T-helper 17 cell (primary cell): Measurements from ENCODE around the gene STRN4. TPM values are rescaled to one million over a fixed set of nuclear protein-coding genes. Genes with fewer than 3 reads are reported as not detected.

ENCODE experiments used
- ATAC-seq: fragments of 150-1000 bp; cut with Tn5 transposase; 2 replicates; pipeline ENCODE4 v1.10.0; 2021; ENCODE audit warnings: mild to moderate bottlenecking, moderate library complexity
- DNase-seq, 3 donors: peaks; one replicate each; pipeline versions ENCODE4 v3.0.0 to v3.0.0-alpha.2; 2020 to 2021
- H3K9me3 ChIP-seq: one replicate; pipeline ENCODE4 v1.7.0; 2013; ENCODE audit warnings: low read length, mild to moderate bottlenecking; ENCODE audit not compliant: control insufficient read depth, poor library complexity, severe bottlenecking
- H3K27ac Mint-ChIP-seq: one replicate; pipeline ENCODE4 v1.8.0; 2022; ENCODE audit warnings: mild to moderate bottlenecking, moderate library complexity, mixed read lengths
- H3K27me3 Mint-ChIP-seq: one replicate; pipeline ENCODE4 v1.8.0; 2022; ENCODE audit warnings: mixed read lengths
- H3K36me3 Mint-ChIP-seq: one replicate; pipeline ENCODE4 v1.8.0; 2022; ENCODE audit warnings: low read depth, mixed read lengths
- H3K4me1 Mint-ChIP-seq: one replicate; pipeline ENCODE4 v1.8.0; 2022; ENCODE audit warnings: mild to moderate bottlenecking, mixed read lengths
- H3K4me3 Mint-ChIP-seq: one replicate; pipeline ENCODE4 v1.8.0; 2022; ENCODE audit warnings: mild to moderate bottlenecking, moderate library complexity, mixed read lengths
- total RNA-seq, 4 donors: library from RNA in 2 of 4; stranded (reverse) in 2 of 4; gene quantifications; one replicate each; pipeline ENCODE4 v1.2.3 and lab custom pipeline; 2022 to 2026

The STRN4 gene
- total RNA-seq, 2 donors from 2014 or later, result 108 to 145 TPM

DNA sequence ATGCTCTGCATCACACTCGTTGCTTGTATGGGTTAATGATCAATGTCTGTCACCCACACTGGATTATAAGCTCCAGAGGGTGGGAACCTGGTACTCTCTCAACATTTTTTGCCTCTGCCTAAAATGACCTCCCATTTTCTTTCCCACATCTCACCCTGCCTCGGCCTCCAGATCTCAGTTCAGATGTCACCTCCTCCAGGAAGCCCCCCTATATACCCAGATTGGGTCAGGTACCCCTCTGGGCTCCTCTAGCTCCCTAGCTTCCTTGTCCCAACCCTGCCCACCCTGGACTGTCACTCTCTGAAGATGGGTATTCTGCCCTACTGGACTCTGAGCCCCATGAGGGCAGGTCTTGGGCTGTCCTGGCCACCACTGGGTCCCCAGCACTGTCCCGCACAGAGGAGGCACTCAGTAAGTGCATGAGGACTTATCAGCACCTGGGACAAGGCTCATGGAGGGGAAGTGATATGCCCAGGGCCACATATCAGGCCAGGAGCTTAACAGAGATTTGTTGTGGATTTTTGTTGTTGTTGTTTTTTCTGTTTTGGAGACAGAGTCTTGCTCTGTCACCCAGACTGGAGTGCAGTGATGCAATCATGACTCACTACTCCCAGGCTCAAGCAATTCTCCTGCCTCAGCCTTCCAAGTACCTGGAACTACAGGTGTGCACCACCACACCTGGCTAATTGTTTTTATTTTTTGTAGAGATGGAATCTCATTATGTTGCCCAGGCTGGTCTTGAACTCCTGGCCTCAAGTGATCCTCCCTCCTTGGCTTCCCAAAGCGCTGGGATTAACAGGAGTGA, 53.1 kb downstream of the STRN4 start:
- DNase-seq (no peak), ATAC-seq (no peak)
- Mint-ChIP-seq H3K27ac (peak overlapping the region; percentile 47), H3K4me1 (peaks cover 5% of the 10 kb centered on the region), H3K27me3 (no peaks in the 10 kb centered on the region), H3K36me3 (peaks cover 22% of the 10 kb centered on the region), H3K4me3 (no peak overlapping the region)
- H3K9me3 ChIP-seq, result no peaks in the 10 kb centered on the region

DNA sequence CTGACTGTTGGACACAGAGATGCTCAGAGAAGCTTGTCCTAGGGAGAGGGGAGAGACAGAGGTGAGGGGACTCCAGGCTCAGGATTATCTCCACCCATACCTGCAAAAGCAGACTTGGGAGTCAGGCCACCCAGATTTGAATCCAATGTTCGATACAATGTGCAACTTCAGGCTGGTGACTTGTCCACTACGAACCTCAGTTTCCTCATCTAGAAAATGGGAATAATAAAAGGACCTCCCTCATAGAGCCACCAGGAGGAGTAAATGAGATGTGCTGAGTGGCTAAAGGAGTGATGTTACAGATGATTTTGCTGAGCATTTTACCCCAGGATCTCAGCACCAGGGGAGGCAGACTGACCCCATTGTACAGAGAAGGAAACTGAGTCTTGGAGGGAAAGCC, 54.3 kb downstream of the STRN4 start:
- ATAC-seq (no peak), DNase-seq (no peak)
- Mint-ChIP-seq H3K27me3 (no peaks in the 10 kb centered on the region), H3K27ac (no peak overlapping the region), H3K4me1 (peaks cover 5% of the 10 kb centered on the region), H3K36me3 (peaks cover 20% of the 10 kb centered on the region), H3K4me3 (no peak overlapping the region)
- H3K9me3 ChIP-seq, result no peaks in the 10 kb centered on the region

DNA sequence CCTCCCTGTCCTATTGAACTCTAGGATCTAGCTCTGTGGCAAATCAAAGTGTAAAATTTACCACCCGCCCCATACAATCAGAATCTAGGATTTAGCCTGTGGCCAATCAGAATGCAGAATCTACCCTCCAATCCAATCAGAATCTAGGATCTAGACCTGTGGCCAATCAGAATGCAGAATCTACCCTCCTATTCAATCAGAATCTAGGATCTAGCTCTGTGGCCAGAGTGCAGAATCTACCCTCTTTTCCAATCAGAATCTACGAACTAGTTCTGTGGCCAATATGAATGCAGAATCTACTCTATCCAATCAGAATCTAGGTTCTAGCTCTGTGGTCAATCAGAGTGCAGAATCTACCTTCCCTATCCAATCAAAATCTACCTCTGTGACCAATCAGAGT, 55.1 kb downstream of the STRN4 start:
- no peak overlapping the region for H3K4me3 Mint-ChIP-seq
- no peaks in the 10 kb centered on the region for H3K27me3 Mint-ChIP-seq
- ATAC-seq (no peak), DNase-seq (no peak)
- H3K36me3 Mint-ChIP-seq, result peaks cover 20% of the 10 kb centered on the region
- no peaks in the 10 kb centered on the region for H3K9me3 ChIP-seq
- peaks cover 5% of the 10 kb centered on the region for H3K4me1 Mint-ChIP-seq
- H3K27ac Mint-ChIP-seq, result peak overlapping the region; percentile 11

DNA sequence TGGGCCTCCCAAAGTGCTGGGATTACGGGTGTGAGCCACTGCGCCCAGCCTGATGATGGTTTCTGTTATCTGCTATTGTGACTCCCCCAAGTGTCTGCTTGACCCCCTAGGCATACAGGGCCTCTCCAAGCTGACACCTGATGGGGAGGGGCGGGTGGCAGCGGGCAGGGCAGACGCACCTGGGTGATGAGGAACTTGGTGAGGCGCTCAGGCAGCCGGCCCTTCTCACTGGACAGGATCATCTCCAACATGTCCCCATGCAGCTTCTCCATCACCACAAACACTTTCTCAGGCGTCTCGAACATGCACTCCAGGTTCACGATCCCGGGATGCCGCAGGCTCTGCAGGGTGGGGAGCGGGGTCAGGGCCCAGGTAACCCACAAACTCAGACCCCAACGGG, 56.9 kb downstream of the STRN4 start:
- Mint-ChIP-seq H3K27ac (peak overlapping the region; percentile 21), H3K4me1 (peaks cover 5% of the 10 kb centered on the region), H3K27me3 (no peaks in the 10 kb centered on the region), H3K4me3 (no peak overlapping the region), H3K36me3 (peaks cover 17% of the 10 kb centered on the region)
- H3K9me3 ChIP-seq, result no peaks in the 10 kb centered on the region
- DNase-seq (no peak), ATAC-seq (no peak)

DNA sequence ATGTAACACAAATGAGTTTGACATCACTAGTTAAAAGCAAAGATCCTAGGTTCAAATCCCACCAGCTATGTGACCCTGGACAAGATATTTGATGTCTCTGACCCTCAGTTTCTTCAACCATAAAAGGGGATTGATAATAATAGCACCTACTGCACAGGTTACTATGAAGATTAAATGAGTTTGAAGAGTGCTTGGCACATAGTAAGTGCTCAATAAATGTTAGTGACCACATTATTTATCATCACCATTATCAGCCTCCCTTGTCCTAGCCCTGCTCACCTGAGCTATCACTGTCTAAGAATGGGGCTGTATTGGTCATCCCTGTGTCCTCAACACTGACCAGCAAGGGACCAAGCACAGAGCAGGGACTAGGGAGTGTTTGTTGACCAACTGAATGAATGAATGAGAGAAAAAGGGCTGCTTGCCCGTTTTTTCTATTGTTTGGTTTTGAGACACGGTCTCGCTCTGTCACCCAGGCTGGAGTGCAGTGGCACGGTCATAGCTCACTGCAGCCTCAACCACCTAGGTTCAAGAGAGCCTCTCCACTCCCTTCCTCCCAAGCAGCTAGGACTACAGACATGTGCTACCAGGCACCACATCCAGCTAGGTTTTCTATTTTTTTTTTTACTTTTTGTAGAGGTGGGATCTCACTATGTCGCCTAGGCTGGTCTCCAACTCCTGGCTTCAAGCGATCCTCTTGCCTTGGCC, 58.7 kb downstream of the STRN4 start:
- H3K36me3 Mint-ChIP-seq, result peaks cover 12% of the 10 kb centered on the region
- H3K4me1 Mint-ChIP-seq, result peaks cover 2% of the 10 kb centered on the region
- no peaks in the 10 kb centered on the region for H3K27me3 Mint-ChIP-seq
- ATAC-seq, result no peak
- no peaks in the 10 kb centered on the region for H3K9me3 ChIP-seq
- H3K27ac Mint-ChIP-seq, result no peak overlapping the region
- no peak overlapping the region for H3K4me3 Mint-ChIP-seq
- DNase-seq, result no peak

DNA sequence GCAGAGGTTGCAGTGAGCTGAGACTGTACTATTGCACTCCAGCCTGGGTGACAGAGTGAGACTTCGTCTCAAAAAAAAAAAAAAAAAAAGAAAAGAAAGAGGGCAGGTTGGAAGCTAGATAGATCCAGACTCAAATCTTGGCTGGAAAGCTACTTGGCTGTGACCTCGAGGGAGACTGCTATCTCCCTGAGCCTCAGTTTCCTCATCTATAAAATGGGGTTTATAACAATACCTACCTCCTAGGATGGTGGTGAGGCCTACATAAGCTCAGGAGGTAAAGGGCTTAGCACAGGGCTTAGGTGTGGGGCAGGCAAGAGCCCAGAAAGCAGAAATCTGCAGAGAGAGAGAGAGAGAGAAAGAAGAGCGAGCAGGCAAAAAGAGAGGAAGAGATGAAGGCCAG, 61.1 kb downstream of the STRN4 start:
- Mint-ChIP-seq H3K4me3 (no peak overlapping the region), H3K36me3 (peaks cover 2% of the 10 kb centered on the region), H3K4me1 (no peaks in the 10 kb centered on the region), H3K27ac (no peak overlapping the region), H3K27me3 (no peaks in the 10 kb centered on the region)
- ATAC-seq (no peak), DNase-seq (no peak)
- no peaks in the 10 kb centered on the region for H3K9me3 ChIP-seq

DNA sequence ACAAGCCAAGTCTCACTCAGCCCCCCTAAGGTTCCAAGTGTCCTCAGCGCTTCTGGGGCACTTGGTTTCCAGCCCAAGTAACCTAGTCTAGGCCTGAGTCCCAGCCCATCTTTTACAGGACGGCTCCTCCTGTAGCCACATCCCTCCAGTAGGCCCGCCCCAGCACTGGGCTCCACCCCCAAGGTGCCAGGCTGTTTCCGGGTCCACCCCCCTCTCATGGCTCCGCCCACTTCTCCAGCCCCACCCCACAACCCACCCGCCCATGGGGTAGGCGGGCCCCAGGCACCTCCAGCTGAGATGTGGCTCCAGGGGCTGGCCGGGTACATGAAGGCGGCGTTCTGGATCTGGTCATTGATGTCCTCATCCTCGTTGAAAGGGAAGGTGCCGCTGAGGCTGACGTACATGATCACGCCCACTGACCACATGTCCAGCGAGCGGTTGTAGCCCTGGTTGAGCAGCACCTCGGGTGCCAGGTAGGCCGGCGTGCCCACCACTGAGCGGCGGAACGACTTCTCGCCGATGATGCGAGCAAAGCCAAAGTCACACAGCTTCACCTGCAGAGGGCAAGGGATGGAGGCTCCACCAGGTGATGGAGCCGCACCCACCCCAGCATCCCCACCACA, 68.0 kb downstream of the STRN4 start:
- DNase-seq (peak; percentile 46 to 56 (median 53)), ATAC-seq (peak; percentile 95)
- H3K9me3 ChIP-seq, result no peaks in the 10 kb centered on the region
- peaks cover 13% of the 10 kb centered on the region for H3K36me3 Mint-ChIP-seq
- no peak overlapping the region for H3K27ac Mint-ChIP-seq
- H3K4me3 Mint-ChIP-seq, result no peak overlapping the region
- H3K4me1 Mint-ChIP-seq, result peaks cover 8% of the 10 kb centered on the region
- no peaks in the 10 kb centered on the region for H3K27me3 Mint-ChIP-seq

DNA sequence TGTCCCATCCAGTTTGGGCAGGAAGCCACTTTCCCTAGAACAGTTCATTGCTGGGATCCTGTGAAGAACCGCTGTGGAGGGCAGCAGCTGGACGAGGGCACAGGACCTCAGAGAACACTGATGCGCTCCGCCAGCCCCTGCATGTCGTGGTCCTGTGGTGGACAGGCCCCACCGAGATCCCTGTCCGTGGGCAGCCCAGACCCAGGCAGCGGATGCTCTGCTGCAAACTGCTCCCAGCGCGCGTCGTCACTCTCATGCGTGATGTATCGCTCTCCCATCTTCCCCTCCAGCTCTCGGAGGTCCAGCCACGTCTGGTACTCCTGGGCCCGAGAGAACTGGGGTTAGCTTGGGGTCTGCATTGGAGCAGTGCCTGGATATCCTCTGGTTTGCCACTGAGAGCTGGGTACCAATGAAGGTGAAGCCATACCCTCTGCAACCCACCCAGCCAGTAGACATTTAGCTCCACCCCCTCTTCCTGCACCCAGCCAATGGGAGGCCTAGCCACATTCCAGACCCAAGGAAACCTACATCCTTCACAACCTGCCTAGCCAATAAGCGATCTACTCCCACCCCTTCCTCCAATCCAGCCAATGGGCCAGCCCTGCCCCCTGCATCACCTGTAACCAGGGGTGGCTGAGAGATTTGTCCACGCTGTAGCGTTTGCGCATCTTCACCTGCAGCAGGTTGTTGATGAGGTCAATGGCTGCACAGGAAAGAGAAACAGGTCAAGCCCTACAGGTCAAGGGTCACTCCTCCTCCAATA, 71.7 kb downstream of the STRN4 start:
- Mint-ChIP-seq H3K36me3 (peaks cover 11% of the 10 kb centered on the region), H3K27me3 (no peaks in the 10 kb centered on the region), H3K4me3 (no peak overlapping the region), H3K4me1 (peaks cover 6% of the 10 kb centered on the region), H3K27ac (no peak overlapping the region)
- no peak for DNase-seq
- no peaks in the 10 kb centered on the region for H3K9me3 ChIP-seq
- no peak for ATAC-seq

DNA sequence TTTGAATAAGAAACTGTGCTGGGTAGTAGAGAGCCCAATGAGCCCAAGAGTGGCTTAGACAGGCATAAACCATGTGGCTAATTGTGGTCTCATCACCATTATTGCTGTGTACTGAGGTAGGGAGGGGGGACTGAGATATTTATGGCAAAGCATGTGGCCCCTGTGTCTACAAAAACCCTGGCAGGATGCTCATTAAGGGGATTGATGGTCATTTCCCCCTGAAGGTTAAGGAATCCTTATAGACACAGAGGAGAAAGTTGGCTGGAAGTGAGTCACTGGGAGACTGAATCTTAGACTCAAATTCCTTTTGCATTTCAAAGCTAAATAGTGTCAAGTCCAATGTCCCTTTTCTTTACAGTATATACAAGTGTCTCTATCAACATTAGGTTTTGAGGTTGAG, 75.4 kb downstream of the STRN4 start:
- H3K9me3 ChIP-seq, result no peaks in the 10 kb centered on the region
- H3K27ac Mint-ChIP-seq, result no peak overlapping the region
- DNase-seq (no peak), ATAC-seq (no peak)
- peaks cover 9% of the 10 kb centered on the region for H3K36me3 Mint-ChIP-seq
- peaks cover 5% of the 10 kb centered on the region for H3K4me1 Mint-ChIP-seq
- H3K4me3 Mint-ChIP-seq, result no peak overlapping the region
- no peaks in the 10 kb centered on the region for H3K27me3 Mint-ChIP-seq

Other genes starting within 250 kb of the STRN4 start
- gene CALM3, start 145.1 kb downstream of the STRN4 start, total RNA-seq, result 100 to 1,000 TPM; 160 to 236 TPM
- gene PTGIR, start 121.4 kb downstream of the STRN4 start, total RNA-seq, result 10 to 100 TPM in 1 of 2 donors, under 1 TPM in 1; 0.70 to 12.5 TPM
- not detected for gene GNG8, start 110.2 kb downstream of the STRN4 start, total RNA-seq
- gene DACT3, start 85.3 kb downstream of the STRN4 start, total RNA-seq, result not detected
- gene PRKD2, start 29.3 kb downstream of the STRN4 start, total RNA-seq, result 100 to 1,000 TPM; 112 to 122 TPM
- 10 to 100 TPM; 22.5 to 23.3 TPM for gene FKRP, start 393 bp downstream of the STRN4 start, total RNA-seq
- gene SLC1A5, start 42.1 kb upstream of the STRN4 start, total RNA-seq, result 10 to 100 TPM; 13.6 to 15.9 TPM
- gene AP2S1, start 104.4 kb upstream of the STRN4 start, total RNA-seq, result 10 to 100 TPM; 37.0 to 39.7 TPM
- 10 to 100 TPM; 33.6 to 34.0 TPM for gene ARHGAP35, start 114.5 kb upstream of the STRN4 start, total RNA-seq